Measurements from ENCODE around the gene TMEM140.

DNA sequence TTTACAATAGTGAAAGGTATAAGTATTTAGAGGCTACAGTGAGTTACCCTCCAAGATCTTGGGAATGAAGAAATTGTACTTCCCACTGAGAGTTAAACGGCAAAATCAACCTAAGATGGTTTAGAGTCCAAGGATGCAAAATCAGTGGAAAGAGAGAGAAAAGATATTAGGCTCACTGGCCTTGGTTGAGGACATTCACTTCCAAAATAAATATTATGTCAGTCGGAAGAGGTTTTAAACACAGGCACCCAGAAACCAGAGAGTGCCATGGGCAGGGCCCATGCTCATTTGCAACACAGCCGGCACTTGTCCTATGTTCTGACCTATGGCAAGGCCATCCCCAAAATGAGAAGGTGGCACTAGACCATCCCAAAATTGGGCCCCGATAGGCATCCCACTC lies 67.3 kb downstream of the TMEM140 start:
- TF ChIP-seq, protein P1, sequence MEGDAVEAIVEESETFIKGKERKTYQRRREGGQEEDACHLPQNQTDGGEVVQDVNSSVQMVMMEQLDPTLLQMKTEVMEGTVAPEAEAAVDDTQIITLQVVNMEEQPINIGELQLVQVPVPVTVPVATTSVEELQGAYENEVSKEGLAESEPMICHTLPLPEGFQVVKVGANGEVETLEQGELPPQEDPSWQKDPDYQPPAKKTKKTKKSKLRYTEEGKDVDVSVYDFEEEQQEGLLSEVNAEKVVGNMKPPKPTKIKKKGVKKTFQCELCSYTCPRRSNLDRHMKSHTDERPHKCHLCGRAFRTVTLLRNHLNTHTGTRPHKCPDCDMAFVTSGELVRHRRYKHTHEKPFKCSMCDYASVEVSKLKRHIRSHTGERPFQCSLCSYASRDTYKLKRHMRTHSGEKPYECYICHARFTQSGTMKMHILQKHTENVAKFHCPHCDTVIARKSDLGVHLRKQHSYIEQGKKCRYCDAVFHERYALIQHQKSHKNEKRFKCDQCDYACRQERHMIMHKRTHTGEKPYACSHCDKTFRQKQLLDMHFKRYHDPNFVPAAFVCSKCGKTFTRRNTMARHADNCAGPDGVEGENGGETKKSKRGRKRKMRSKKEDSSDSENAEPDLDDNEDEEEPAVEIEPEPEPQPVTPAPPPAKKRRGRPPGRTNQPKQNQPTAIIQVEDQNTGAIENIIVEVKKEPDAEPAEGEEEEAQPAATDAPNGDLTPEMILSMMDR (IDR thresholded peaks at IDR 0.05; ENCODE audit: borderline replicate concordance, extremely low read depth, low read length, poor library complexity, severe bottlenecking) = no peak
- TF ChIP-seq EZH2 (IDR thresholded peaks at IDR 0.05; ENCODE audit: borderline replicate concordance, low read depth, low read length, severe bottlenecking) = no peak
